Measurements from ENCODE around the gene CD46. TPM values are rescaled to one million over a fixed set of nuclear protein-coding genes. Genes with fewer than 3 reads are reported as not detected.

The CD46 gene
- total and polyA plus RNA-seq, 5 donors, result 56.3 to 94.2 (median 84.3) TPM

DNA sequence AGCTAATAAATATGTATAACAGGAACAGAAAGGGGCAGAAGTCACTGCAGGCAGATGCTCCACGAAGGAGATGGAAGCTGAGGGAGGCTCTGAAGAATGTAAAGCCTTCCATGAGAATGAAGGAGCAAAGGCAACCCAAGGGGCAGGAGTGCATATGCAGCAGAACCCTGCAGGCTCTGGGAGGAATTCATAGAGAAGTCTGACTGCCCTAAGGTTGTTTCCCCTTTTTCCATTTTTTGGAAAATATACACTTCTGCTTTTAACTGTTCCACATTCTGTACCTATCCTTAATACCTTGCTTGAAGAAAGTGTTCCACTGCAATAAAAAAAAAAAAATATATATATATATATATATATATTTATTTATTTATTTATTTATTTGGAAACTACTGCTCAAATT is 89.4 kb downstream of the CD46 start:
- Histone ChIP-seq H3K27me3 (ENCODE audit: control insufficient read depth, insufficient read depth) (no peaks in the 10 kb centered on the region), H3K9me3 (ENCODE audit: control insufficient read depth, low read length) (no peaks in the 10 kb centered on the region), H3K4me3 (ENCODE audit: low read length) (no peak overlapping the region), H3K27ac (ENCODE audit: low read length) (no peak overlapping the region), H3K4me1 (ENCODE audit: control insufficient read depth, insufficient read depth, low read length) (peaks cover 29% of the 10 kb centered on the region)
- ATAC-seq (no peak), DNase-seq (no peak)
- 56% methylated on average over 1 of the region's 1 CpG for WGBS
- intact Hi-C loops (cut with DNase I), result no loop called here

DNA sequence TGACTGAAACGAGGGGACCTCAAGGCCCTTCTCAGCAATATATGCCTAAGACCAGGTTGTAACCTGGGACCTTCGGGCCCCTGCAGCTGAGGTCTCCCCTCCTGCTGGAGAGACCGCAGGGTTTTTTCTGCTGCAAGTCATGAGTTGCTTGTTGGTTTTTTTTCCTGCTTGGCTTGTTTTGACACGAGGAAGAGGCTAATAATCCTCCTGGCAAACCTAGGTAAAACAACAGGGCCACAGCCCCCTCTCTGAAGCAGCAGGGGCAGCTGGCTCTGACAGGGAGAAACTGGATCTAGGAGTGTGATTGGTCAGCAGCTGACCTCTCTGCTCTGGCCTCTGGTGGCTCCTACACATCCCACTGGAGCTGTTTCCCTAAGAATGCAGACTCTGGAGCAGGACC is 90.0 kb downstream of the CD46 start:
- H3K27me3 ChIP-seq (ENCODE audit: control insufficient read depth, insufficient read depth), result no peaks in the 10 kb centered on the region
- intact Hi-C loops (cut with DNase I), result no loop called here
- peaks cover 24% of the 10 kb centered on the region for H3K4me1 ChIP-seq (ENCODE audit: control insufficient read depth, insufficient read depth, low read length)
- ATAC-seq (no peak), DNase-seq (no peak)
- H3K9me3 ChIP-seq (ENCODE audit: control insufficient read depth, low read length), result no peaks in the 10 kb centered on the region
- no peak overlapping the region for H3K4me3 ChIP-seq (ENCODE audit: low read length)
- WGBS, result 75% methylated on average over 4 of the region's 4 CpGs
- no peak overlapping the region for H3K27ac ChIP-seq (ENCODE audit: low read length)

DNA sequence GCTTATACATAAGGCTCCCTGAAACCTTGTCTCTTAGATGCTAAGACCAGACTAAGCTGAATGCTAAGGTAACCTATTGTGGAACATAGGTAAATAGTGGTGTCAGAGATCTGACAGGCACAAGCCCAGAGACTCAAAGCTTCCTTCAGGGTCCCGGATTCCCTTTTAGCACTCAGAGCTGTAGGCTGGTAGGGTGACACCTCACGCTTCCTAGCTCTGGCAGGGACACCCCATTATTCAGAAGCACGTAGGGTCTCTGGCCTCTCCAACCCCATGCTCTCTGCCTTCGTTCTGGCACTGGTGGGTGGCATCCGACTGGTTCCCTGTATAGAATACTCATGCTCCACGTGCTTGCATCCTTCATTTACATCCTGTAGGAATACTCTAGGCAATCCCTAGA is 90.7 kb downstream of the CD46 start:
- ATAC-seq, result no peak
- no peaks in the 10 kb centered on the region for H3K27me3 ChIP-seq (ENCODE audit: control insufficient read depth, insufficient read depth)
- WGBS, result 89% methylated on average over 6 of the region's 6 CpGs
- H3K4me3 ChIP-seq (ENCODE audit: low read length), result no peak overlapping the region
- no peak overlapping the region for H3K27ac ChIP-seq (ENCODE audit: low read length)
- intact Hi-C loops (cut with DNase I), result no loop called here
- DNase-seq, result no peak
- peaks cover 21% of the 10 kb centered on the region for H3K4me1 ChIP-seq (ENCODE audit: control insufficient read depth, insufficient read depth, low read length)
- H3K9me3 ChIP-seq (ENCODE audit: control insufficient read depth, low read length), result no peaks in the 10 kb centered on the region

DNA sequence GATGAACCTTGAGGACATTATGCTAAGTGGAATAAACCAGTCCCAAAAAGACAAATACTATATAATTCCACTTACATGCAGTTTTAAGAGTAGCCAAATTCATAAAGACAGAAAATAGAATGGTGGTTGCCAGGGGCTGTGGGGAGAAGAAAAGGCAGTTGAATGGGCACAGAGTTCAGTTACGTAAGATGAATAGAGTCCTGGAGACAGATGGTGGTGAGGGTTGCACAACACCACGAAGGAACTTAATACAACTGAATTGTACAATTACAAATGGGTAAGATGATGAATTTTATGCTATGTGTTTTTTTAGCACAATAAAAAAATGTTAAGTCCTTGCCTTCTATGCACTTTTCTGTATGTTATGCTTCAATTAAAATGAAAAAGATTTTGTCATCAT is 92.5 kb downstream of the CD46 start:
- Histone ChIP-seq H3K4me1 (ENCODE audit: control insufficient read depth, insufficient read depth, low read length) (peaks cover 20% of the 10 kb centered on the region), H3K4me3 (ENCODE audit: low read length) (no peak overlapping the region), H3K9me3 (ENCODE audit: control insufficient read depth, low read length) (no peaks in the 10 kb centered on the region), H3K27me3 (ENCODE audit: control insufficient read depth, insufficient read depth) (no peaks in the 10 kb centered on the region), H3K27ac (ENCODE audit: low read length) (no peak overlapping the region)
- no peak for DNase-seq
- no peak for ATAC-seq
- WGBS, result 70% methylated on average over 2 of the region's 2 CpGs
- intact Hi-C loops (cut with DNase I), result no loop called here

Other genes starting within 250 kb of the CD46 start
- not detected for gene CR1L, start 106.9 kb upstream of the CD46 start, total RNA-seq
- gene CR1L, start 106.9 kb upstream of the CD46 start, polyA plus RNA-seq, result not detected
- gene CD34, start 159.1 kb downstream of the CD46 start, total RNA-seq, result 100 to 1,000 TPM in 3 of 4 donors, 10 to 100 TPM in 1; 81.8 to 170 (median 123) TPM
- 87.4 TPM for gene CD34, start 159.1 kb downstream of the CD46 start, polyA plus RNA-seq